Hematopoietic multipotent progenitor cell (in vitro differentiated cells): Measurements from ENCODE around the gene PPIP5K1. TPM values are rescaled to one million over a fixed set of nuclear protein-coding genes. Genes with fewer than 3 reads are reported as not detected.
"Not testable (repeated sequence)": the region's sequence is repeated elsewhere in the genome, so short reads cannot be mapped to it uniquely, and the experiment has no call there.

ENCODE experiments used
- DNase-seq, 3 donors: peaks; one replicate each; pipeline ENCODE4 v3.0.0-alpha.2; 2011 to 2015; ENCODE audit warnings: low read depth in 2 of 3, low spot score in 2 of 3
- total RNA-seq: library from RNA; depleted of rRNA; stranded (reverse); fragments of >200 nt; gene quantifications from one replicate; pipeline ENCODE4 v1.2.3, GENCODE V29; 2012

PPIP5K1 gene
- total RNA-seq, 1 donor, result 47.9 TPM

GRCh38 chr15:43547539-43547938 lies 42.5 kb downstream of the PPIP5K1 start:
- DNase-seq, result no peak

GRCh38 chr15:43545426-43545825 lies 44.6 kb downstream of the PPIP5K1 start:
- DNase-seq, result no peak

GRCh38 chr15:43544266-43544665 lies 45.7 kb downstream of the PPIP5K1 start:
- DNase-seq, result no peak

- DNase-seq, result no peak
Measured at GRCh38 chr15:43541785-43542184, 48.2 kb downstream of the PPIP5K1 start.

- no peak for DNase-seq
Measured at GRCh38 chr15:43538091-43538490, 51.9 kb downstream of the PPIP5K1 start.

GRCh38 chr15:43534897-43535296 lies 55.1 kb downstream of the PPIP5K1 start:
- DNase-seq, result no peak

- DNase-seq, result not testable (repeated sequence)
Measured at GRCh38 chr15:43532826-43533225, 57.2 kb downstream of the PPIP5K1 start.

GRCh38 chr15:43531018-43531670 lies 58.9 kb downstream of the PPIP5K1 start:
- DNase-seq, result no peak

- DNase-seq, result no peak
Measured at GRCh38 chr15:43529587-43530345, 60.2 kb downstream of the PPIP5K1 start.

GRCh38 chr15:43529141-43529540 lies 60.9 kb downstream of the PPIP5K1 start:
- DNase-seq, result no peak

- no peak for DNase-seq
Measured at GRCh38 chr15:43528542-43529007, 61.4 kb downstream of the PPIP5K1 start.

- DNase-seq, result no peak
Measured at GRCh38 chr15:43527802-43528541, 62.0 kb downstream of the PPIP5K1 start.

GRCh38 chr15:43527016-43527801 lies 62.8 kb downstream of the PPIP5K1 start:
- DNase-seq, result no peak

- DNase-seq, result no peak
Measured at GRCh38 chr15:43526261-43526930, 63.6 kb downstream of the PPIP5K1 start.

GRCh38 chr15:43525131-43525530 lies 64.9 kb downstream of the PPIP5K1 start:
- no peak for DNase-seq

- DNase-seq, result peak in 1 of 3 donors; percentile 11
Measured at GRCh38 chr15:43524254-43524845, 65.7 kb downstream of the PPIP5K1 start.

- DNase-seq, result no peak
Measured at GRCh38 chr15:43523646-43524045, 66.4 kb downstream of the PPIP5K1 start.

- DNase-seq, result no peak
Measured at GRCh38 chr15:43522247-43522646, 67.8 kb downstream of the PPIP5K1 start.

- no peak for DNase-seq
Measured at GRCh38 chr15:43521419-43521818, 68.6 kb downstream of the PPIP5K1 start.

GRCh38 chr15:43520138-43520537 lies 69.9 kb downstream of the PPIP5K1 start:
- no peak for DNase-seq
